Prostate gland (tissue), 2 donors: Measurements from ENCODE around the gene DENND2A. TPM values are rescaled to one million over a fixed set of nuclear protein-coding genes. Genes with fewer than 3 reads are reported as not detected.

Experiments used
- DNase-seq: peaks from one replicate; pipeline ENCODE4 v3.0.0-alpha.2; 2019; ENCODE audit warnings: low spot score
- H3K27ac ChIP-seq, 2 donors: fragments of 200-600 bp; sonication (generic); 2 replicates each; pipeline ENCODE4 v1.5.1; 2017 to 2019
- H3K27me3 ChIP-seq: fragments of 200-600 bp; sonication (generic); replicated peaks from 2 replicates; pipeline ENCODE4 v1.5.1; 2019; ENCODE audit not compliant: insufficient read depth
- H3K36me3 ChIP-seq, 2 donors: fragments of 200-600 bp; sonication (generic); 1 replicate in 1 of 2; 2 replicates in 1 of 2; pipeline versions ENCODE4 v1.5.1 to v1.8.1; 2017 to 2019
- H3K4me1 ChIP-seq: fragments of 200-600 bp; sonication (generic); replicated peaks from 2 replicates; pipeline ENCODE4 v1.5.1; 2019
- H3K4me3 ChIP-seq, 2 donors: fragments of 200-600 bp; sonication (generic); 2 replicates each; pipeline ENCODE4 v1.5.1; 2017 to 2019
- H3K9me3 ChIP-seq: fragments of 200-600 bp; sonication (generic); 2 replicates; pipeline ENCODE4 v1.5.1; 2017
- POLR2A ChIP-seq: fragments of 450-650 bp; IDR thresholded peaks from one replicate; pipeline ENCODE4 v1.6.1; 2016; ENCODE audit warnings: antibody characterized with exemption, mild to moderate bottlenecking
- POLR2AphosphoS5 ChIP-seq: sonication (generic); formaldehyde crosslinking; IDR thresholded peaks from one replicate; pipeline ENCODE4 v1.6.1; 2017; ENCODE audit warnings: antibody characterized with exemption
- WGBS: methylation state at CpG from one replicate; pipeline ENCODE4 v1.1.5; 2018; 5-methylcytosine and 5-hydroxymethylcytosine counted together
- intact Hi-C: fragments of 100-400 bp; cut with DNase I; formaldehyde crosslinking; loops from one replicate; pipeline ENCODE4 v1.14.2; 2022
- total RNA-seq, 2 donors: library from RNA; depleted of rRNA; stranded (reverse); fragments of >200 nt; gene quantifications; one replicate each; pipeline ENCODE4 v1.1.0, GENCODE V29; 2016
- TF ChIP-seq, protein P1 (sequence below), 4 experiments: fragments of 200-600 bp in 2 of 4; fragments of 450-650 bp in 2 of 4; sonication (generic) in 2 of 4; IDR thresholded peaks; 1 replicate in 3 of 4; 2 replicates in 1 of 4; pipeline ENCODE4 v1.5.1; 2016 to 2019; ENCODE audit warnings: antibody characterized with exemption in 4 of 4, mild to moderate bottlenecking in 2 of 4, moderate library complexity in 2 of 4

DENND2A gene
- total RNA-seq, 2 donors from 2014 or later: 4.0 to 9.2 TPM

GRCh38 chr7:140586516-140586915 is 54.1 kb downstream of the DENND2A start:
- no peaks in the 10 kb centered on the region for H3K36me3 ChIP-seq

DNA sequence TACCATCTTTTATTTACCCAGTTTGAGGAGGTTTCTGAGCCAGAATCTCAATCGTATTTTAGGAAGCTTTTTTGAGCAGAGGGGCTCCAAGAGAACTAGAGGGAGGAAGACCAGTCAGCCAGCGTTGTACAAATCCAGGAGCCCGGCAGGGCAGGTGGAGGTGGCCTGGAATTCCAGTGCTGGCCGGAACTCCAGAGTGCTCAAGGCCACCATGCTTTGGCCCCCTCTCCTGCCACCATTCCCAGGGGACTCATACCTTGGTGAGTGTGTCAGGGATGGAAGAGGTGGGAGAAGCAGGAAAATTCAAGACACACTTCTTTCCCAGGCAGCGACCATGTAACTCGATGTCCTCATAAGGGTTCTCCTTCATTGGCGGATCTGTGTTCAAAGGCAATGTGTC is 55.3 kb downstream of the DENND2A start:
- intact Hi-C loops: no loop called here
- WGBS: 93% methylated on average over 7 of the region's 7 CpGs
- Histone ChIP-seq H3K4me3 (no peak overlapping the region), H3K27me3 (no peaks in the 10 kb centered on the region), H3K27ac (no peak overlapping the region), H3K9me3 (no peaks in the 10 kb centered on the region), H3K4me1 (no peaks in the 10 kb centered on the region), H3K36me3 (no peaks in the 10 kb centered on the region)
- DNase-seq: no peak
- no peak for TF ChIP-seq POLR2A
- no peak for TF ChIP-seq POLR2AphosphoS5

More at GRCh38 chr7:140586516-140586915, 54.1 kb downstream of the DENND2A start:
- Histone ChIP-seq H3K27me3 (no peaks in the 10 kb centered on the region), H3K4me3 (no peak overlapping the region), H3K9me3 (no peaks in the 10 kb centered on the region), H3K27ac (no peak overlapping the region), H3K4me1 (no peaks in the 10 kb centered on the region)
- 90% methylated on average over 3 of the region's 3 CpGs for WGBS
- intact Hi-C loops: no loop called here
- DNase-seq: no peak
- TF ChIP-seq POLR2A (no peak), POLR2AphosphoS5 (no peak)
- TF ChIP-seq, protein P1, sequence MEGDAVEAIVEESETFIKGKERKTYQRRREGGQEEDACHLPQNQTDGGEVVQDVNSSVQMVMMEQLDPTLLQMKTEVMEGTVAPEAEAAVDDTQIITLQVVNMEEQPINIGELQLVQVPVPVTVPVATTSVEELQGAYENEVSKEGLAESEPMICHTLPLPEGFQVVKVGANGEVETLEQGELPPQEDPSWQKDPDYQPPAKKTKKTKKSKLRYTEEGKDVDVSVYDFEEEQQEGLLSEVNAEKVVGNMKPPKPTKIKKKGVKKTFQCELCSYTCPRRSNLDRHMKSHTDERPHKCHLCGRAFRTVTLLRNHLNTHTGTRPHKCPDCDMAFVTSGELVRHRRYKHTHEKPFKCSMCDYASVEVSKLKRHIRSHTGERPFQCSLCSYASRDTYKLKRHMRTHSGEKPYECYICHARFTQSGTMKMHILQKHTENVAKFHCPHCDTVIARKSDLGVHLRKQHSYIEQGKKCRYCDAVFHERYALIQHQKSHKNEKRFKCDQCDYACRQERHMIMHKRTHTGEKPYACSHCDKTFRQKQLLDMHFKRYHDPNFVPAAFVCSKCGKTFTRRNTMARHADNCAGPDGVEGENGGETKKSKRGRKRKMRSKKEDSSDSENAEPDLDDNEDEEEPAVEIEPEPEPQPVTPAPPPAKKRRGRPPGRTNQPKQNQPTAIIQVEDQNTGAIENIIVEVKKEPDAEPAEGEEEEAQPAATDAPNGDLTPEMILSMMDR (IDR thresholded peaks at IDR 0.05): no peak

DNA sequence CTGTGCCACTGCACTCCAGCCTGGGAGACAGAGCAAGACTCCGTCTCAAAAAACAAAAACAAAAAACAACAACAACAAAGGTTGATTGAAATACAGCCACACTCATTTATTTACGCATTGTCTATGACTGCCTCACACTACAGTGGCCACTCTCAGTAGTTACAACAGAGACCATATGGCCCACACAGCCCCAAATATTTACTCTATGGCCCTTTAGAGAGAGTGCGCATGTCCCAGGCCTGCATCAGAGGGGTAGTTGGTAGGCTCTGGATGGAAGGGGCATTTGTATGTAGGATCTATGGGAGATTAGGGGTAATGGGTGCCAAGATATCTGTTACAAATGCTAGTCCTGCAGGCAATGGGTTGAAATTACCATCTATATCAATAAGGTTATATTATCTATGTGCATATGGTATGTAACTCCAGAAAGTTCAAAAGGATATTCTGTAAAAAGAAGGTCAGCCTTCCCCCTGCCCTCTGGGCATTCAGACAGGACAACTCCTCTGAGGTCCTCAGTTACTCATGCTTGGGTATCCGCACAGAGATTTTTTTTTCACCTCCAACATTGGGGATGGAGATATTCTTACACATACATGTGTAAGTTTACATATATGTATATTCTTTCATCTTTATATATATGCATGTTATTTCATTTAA is 56.3 kb downstream of the DENND2A start:
- 95% methylated on average over 4 of the region's 4 CpGs for WGBS
- no peak for DNase-seq
- Histone ChIP-seq H3K27ac (no peak overlapping the region), H3K9me3 (no peaks in the 10 kb centered on the region), H3K27me3 (no peaks in the 10 kb centered on the region), H3K4me3 (no peak overlapping the region), H3K36me3 (no peaks in the 10 kb centered on the region), H3K4me1 (no peaks in the 10 kb centered on the region)
- no peak for TF ChIP-seq POLR2AphosphoS5
- no peak for TF ChIP-seq POLR2A
- TF ChIP-seq, protein P1 (IDR thresholded peaks at IDR 0.05): no peak
- intact Hi-C loops: no loop called here

DNA sequence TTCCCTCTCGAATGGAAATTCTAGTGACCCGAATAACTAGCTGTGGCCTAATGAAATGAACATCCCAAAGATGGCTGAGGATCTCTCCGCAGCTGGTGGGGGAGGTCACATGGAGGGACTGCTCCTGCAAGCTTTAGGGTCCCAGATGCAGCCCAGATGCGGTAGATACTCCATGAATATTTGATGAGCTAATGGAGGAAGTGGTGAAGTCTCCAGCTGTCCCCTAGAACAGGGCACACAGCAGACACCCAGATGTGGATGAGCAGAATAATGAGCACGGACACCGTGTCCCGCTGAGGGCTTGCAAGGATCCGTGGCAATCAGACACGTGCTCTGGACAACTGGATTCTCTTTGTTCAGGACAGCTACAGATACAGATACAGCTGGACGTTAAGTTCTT is 59.2 kb downstream of the DENND2A start:
- TF ChIP-seq POLR2A: no peak
- TF ChIP-seq POLR2AphosphoS5: no peak
- TF ChIP-seq, protein P1 (IDR thresholded peaks at IDR 0.05): no peak
- no peaks in the 10 kb centered on the region for H3K4me1 ChIP-seq
- WGBS: 87% methylated on average over 10 of the region's 10 CpGs

DNA sequence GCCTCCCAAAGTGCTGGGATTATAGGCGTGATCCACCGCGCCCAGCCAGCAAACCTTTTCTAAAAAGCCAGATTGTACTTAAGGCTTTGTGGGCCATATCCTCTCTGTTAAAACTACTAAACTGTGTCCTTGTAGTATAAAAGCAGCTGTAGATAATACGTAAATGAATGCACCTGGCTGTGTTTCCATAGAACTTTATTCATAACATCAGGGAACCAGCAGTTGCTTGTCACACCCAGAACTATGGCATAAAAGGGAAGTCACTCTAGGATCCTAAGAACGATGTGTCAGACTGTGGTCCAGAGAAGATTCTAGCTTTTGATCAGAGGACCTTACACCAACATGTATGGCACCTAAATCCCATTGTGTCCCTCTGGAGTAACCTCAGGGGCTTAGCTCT is 63.0 kb downstream of the DENND2A start:
- Histone ChIP-seq H3K4me1 (no peaks in the 10 kb centered on the region), H3K4me3 (no peak overlapping the region), H3K9me3 (no peaks in the 10 kb centered on the region), H3K27ac (no peak overlapping the region), H3K36me3 (no peaks in the 10 kb centered on the region), H3K27me3 (no peaks in the 10 kb centered on the region)
- intact Hi-C loops: no loop called here
- DNase-seq: no peak
- 96% methylated on average over 5 of the region's 5 CpGs for WGBS
- TF ChIP-seq POLR2A: no peak
- TF ChIP-seq, protein P1 (IDR thresholded peaks at IDR 0.05): no peak
- TF ChIP-seq POLR2AphosphoS5: no peak

More for the DNA sequence above, 59.2 kb downstream of the DENND2A start:
- no peaks in the 10 kb centered on the region for H3K36me3 ChIP-seq
- no peaks in the 10 kb centered on the region for H3K9me3 ChIP-seq
- DNase-seq: no peak
- intact Hi-C loops: no loop called here
- H3K4me3 ChIP-seq: no peak overlapping the region
- no peaks in the 10 kb centered on the region for H3K27me3 ChIP-seq
- H3K27ac ChIP-seq: no peak overlapping the region
